CD4-positive, alpha-beta T cell (primary cell): ENCODE results near the gene DAPK2. TPM values are rescaled to one million over a fixed set of nuclear protein-coding genes. Genes with fewer than 3 reads are reported as not detected.

Source experiments
- ATAC-seq: fragments of 200-7000 bp; cut with Tn5 transposase; one replicate; pipeline ENCODE4 v1.10.0; 2022; ENCODE audit warnings: mild to moderate bottlenecking; ENCODE audit not compliant: poor library complexity
- CTCF ChIA-PET: fragments of 350-600 bp; sonication (Branson Sonifier 250); formaldehyde crosslinking; loops from one replicate; lab custom pipeline; 2021; ENCODE audit warnings: antibody characterized with exemption, inconsistent platforms; lab: Charles Lee
- POLR2A ChIA-PET: fragments of 350-600 bp; sonication (Branson Sonifier 250); formaldehyde crosslinking; loops from one replicate; lab custom pipeline; 2021; ENCODE audit warnings: antibody characterized with exemption, inconsistent platforms; lab: Charles Lee
- DNase-seq, 14 experiments: peaks; one replicate each; pipeline ENCODE4 v3.0.0-alpha.2; 2013 to 2020; ENCODE audit warnings: mixed read lengths in 2 of 14
- H3K27ac ChIP-seq, 2 donors: one replicate each; pipeline versions ENCODE4 v1.5.1 to v1.7.0; 2013; ENCODE audit warnings: low read length in 2 of 2, low read depth in 1 of 2, mild to moderate bottlenecking in 1 of 2
- H3K27me3 ChIP-seq, 2 experiments: 1 replicate in 1 of 2; 2 replicates in 1 of 2; pipeline versions ENCODE4 v1.6.1 to v1.7.0; 2013; ENCODE audit warnings: low read length in 2 of 2, control low read depth in 1 of 2, mild to moderate bottlenecking in 1 of 2, moderate library complexity in 1 of 2; ENCODE audit not compliant: insufficient read depth in 2 of 2, control insufficient read depth in 1 of 2
- H3K36me3 ChIP-seq: one replicate; pipeline ENCODE4 v1.6.1; 2013; ENCODE audit warnings: low read length, control low read depth; ENCODE audit not compliant: insufficient read depth
- H3K4me1 ChIP-seq: one replicate; pipeline ENCODE4 v1.6.1; 2013; ENCODE audit warnings: low read length, control low read depth; ENCODE audit not compliant: insufficient read depth
- H3K4me3 ChIP-seq: one replicate; pipeline ENCODE4 v1.5.1; 2013; ENCODE audit warnings: mild to moderate bottlenecking, low read length, moderate library complexity
- H3K9me3 ChIP-seq, 2 experiments: 1 replicate in 1 of 2; 2 replicates in 1 of 2; pipeline versions ENCODE4 v1.6.1 to v1.7.0; 2013; ENCODE audit warnings: low read length in 2 of 2, mild to moderate bottlenecking in 2 of 2, control low read depth in 1 of 2, moderate library complexity in 1 of 2; ENCODE audit not compliant: control insufficient read depth in 1 of 2, insufficient read depth in 1 of 2
- H3K27ac Mint-ChIP-seq: one replicate; pipeline ENCODE4 v1.8.0; 2020; ENCODE audit warnings: mixed read lengths
- H3K27me3 Mint-ChIP-seq: one replicate; pipeline ENCODE4 v1.8.0; 2021; ENCODE audit warnings: mixed read lengths
- H3K36me3 Mint-ChIP-seq: one replicate; pipeline ENCODE4 v1.8.0; 2021; ENCODE audit warnings: low read depth, mixed read lengths
- H3K4me1 Mint-ChIP-seq: one replicate; pipeline ENCODE4 v1.8.0; 2021; ENCODE audit warnings: low read depth, mixed read lengths
- H3K4me3 Mint-ChIP-seq: one replicate; pipeline ENCODE4 v1.8.0; 2020; ENCODE audit warnings: mild to moderate bottlenecking, mixed read lengths
- H3K9me3 Mint-ChIP-seq: one replicate; pipeline ENCODE4 v1.8.0; 2020; ENCODE audit warnings: mixed read lengths
- CTCF ChIP-seq: fragments of 200-600 bp; IDR thresholded peaks from one replicate; pipeline ENCODE4 v1.8.0; 2022; ENCODE audit warnings: antibody characterized with exemption, mild to moderate bottlenecking
- intact Hi-C, 2 experiments: fragments of 100-400 bp; cut with DNase I in 1 of 2; cut with micrococcal nuclease in 1 of 2; formaldehyde crosslinking; loops; one replicate each; pipeline versions ENCODE4 v1.15.1 to v1.9.0; 2023 to 2025; cut with DNase I, micrococcal nuclease
- total RNA-seq, 174 experiments: library from RNA in 2 of 174; stranded (reverse) in 2 of 174; gene quantifications; one replicate each; pipeline ENCODE4 v1.2.3 and lab custom pipeline; 2021 to 2026

DAPK2 gene
- total RNA-seq, 2 experiments from 2014 or later, result 1.3 to 1.6 TPM

GRCh38 chr15:64034519-64034918 lies 11.8 kb downstream of the DAPK2 start:
- ChIA-PET POLR2A (no interaction called here), CTCF (interaction anchor here (1.1 kb wide), 1 partner anchor 12 kb away, joined by 5 read pairs; the partner anchor contains the start of gene DAPK2)
- no peaks in the 10 kb centered on the region for H3K36me3 Mint-ChIP-seq
- Histone ChIP-seq H3K36me3 (no peaks in the 10 kb centered on the region), H3K9me3 (no peaks in the 10 kb centered on the region), H3K4me1 (no peaks in the 10 kb centered on the region), H3K27me3 (no peaks in the 10 kb centered on the region), H3K27ac (no peak overlapping the region), H3K4me3 (no peak overlapping the region)
- TF ChIP-seq CTCF, result no peak
- DNase-seq (no peak), ATAC-seq (no peak)
- intact Hi-C loops, result no loop called here
- H3K9me3 Mint-ChIP-seq, result no peaks in the 10 kb centered on the region
- no peak overlapping the region for H3K27ac Mint-ChIP-seq
- peaks cover 8% of the 10 kb centered on the region for H3K4me1 Mint-ChIP-seq
- H3K27me3 Mint-ChIP-seq, result no peaks in the 10 kb centered on the region
- no peak overlapping the region for H3K4me3 Mint-ChIP-seq

- ChIA-PET POLR2A (no interaction called here), CTCF (no interaction called here)
- no peak for DNase-seq
- Histone ChIP-seq H3K36me3 (no peaks in the 10 kb centered on the region), H3K4me1 (no peaks in the 10 kb centered on the region), H3K9me3 (no peaks in the 10 kb centered on the region), H3K4me3 (no peak overlapping the region), H3K27me3 (no peaks in the 10 kb centered on the region), H3K27ac (no peak overlapping the region)
- Mint-ChIP-seq H3K4me3 (no peak overlapping the region), H3K9me3 (no peaks in the 10 kb centered on the region), H3K27ac (no peak overlapping the region), H3K27me3 (no peaks in the 10 kb centered on the region), H3K36me3 (no peaks in the 10 kb centered on the region), H3K4me1 (peaks cover 8% of the 10 kb centered on the region)
- intact Hi-C loops, result no loop called here
- no peak for ATAC-seq
- TF ChIP-seq CTCF, result no peak
These were observed 14.0 kb downstream of the DAPK2 start for GRCh38 chr15:64032329-64032728.

GRCh38 chr15:64030123-64030522 lies 16.2 kb downstream of the DAPK2 start:
- ChIA-PET POLR2A (no interaction called here), CTCF (interaction anchor here (1.7 kb wide), 1 partner anchor 16 kb away, joined by 9 read pairs; the partner anchor contains the start of gene DAPK2)
- no peak for DNase-seq
- H3K4me3 Mint-ChIP-seq, result no peak overlapping the region
- Histone ChIP-seq H3K27me3 (no peaks in the 10 kb centered on the region), H3K27ac (no peak overlapping the region), H3K4me3 (no peak overlapping the region), H3K9me3 (no peaks in the 10 kb centered on the region), H3K4me1 (no peaks in the 10 kb centered on the region), H3K36me3 (no peaks in the 10 kb centered on the region)
- no peaks in the 10 kb centered on the region for H3K9me3 Mint-ChIP-seq
- H3K36me3 Mint-ChIP-seq, result no peaks in the 10 kb centered on the region
- no peak for TF ChIP-seq CTCF
- H3K27me3 Mint-ChIP-seq, result no peaks in the 10 kb centered on the region
- H3K27ac Mint-ChIP-seq, result no peak overlapping the region
- peaks cover 8% of the 10 kb centered on the region for H3K4me1 Mint-ChIP-seq
- no peak for ATAC-seq
- intact Hi-C loops, result no loop called here
